GM18511 (cell line): Measurements from ENCODE around the gene S100A7.

Experiments
- ATAC-seq: cut with Tn5 transposase; IDR thresholded peaks from one replicate; pipeline ENCODE4 v1.9.1; 2021; ENCODE audit warnings: mild to moderate bottlenecking, moderate library complexity; ENCODE audit not compliant: unreplicated experiment

The S100A7 gene

GRCh38 chr1:153460551-153460950 is at the start of gene S100A7:
Gene S100A7 (minus strand): TSS chr1:153460651. CDS start chr1:153459013, 1,638 bp downstream.
- ATAC-seq = no peak

DNA sequence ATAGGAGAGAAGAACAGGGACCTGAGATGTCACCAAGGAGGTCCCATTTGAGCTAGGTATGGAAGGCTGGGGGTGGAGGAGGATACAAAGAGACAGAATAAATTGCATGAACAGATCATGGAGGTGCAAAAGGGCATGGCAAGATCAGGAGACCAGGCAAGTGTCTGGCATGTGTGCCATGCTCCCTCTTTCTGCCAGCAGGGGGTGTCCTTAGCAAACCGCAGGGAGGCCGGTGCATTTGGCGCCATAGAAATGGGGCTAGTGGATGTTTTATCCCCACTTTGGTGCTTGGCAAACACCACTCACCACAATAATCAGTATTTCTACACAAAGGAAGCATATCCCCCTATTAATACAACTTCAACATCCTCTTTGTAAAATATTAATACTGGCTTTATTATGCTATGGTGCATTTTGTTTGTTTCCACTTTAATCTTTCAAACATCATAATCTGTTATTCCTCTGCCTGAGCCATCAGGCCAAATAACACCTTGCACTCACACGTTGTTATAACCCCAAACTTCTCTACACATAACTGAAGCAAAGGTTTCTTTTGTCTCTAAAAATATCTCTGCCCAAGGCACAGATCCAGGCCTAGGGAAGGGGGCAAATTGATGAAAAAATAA is 49.4 kb upstream of the S100A7 start:
- ATAC-seq = no peak

DNA sequence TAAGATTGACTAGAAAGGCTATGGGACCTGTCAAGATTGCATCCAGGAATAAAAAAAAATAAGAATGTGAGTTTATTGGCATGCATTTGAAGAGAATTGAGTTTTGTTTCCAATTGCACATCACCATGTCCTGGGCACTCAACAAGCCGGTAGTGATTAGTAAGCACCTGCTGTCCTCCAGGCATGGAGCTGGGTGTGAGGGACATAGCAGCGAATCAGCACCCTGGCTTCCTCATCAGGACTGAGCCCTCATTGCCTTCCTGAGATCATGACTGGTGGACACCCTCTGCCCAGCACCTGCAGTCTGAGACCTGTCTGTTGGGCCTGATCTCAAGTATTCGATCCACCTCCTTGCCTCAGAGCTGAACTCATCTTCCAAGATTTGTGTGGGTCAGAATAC is 48.6 kb upstream of the S100A7 start:
- ATAC-seq = no peak

DNA sequence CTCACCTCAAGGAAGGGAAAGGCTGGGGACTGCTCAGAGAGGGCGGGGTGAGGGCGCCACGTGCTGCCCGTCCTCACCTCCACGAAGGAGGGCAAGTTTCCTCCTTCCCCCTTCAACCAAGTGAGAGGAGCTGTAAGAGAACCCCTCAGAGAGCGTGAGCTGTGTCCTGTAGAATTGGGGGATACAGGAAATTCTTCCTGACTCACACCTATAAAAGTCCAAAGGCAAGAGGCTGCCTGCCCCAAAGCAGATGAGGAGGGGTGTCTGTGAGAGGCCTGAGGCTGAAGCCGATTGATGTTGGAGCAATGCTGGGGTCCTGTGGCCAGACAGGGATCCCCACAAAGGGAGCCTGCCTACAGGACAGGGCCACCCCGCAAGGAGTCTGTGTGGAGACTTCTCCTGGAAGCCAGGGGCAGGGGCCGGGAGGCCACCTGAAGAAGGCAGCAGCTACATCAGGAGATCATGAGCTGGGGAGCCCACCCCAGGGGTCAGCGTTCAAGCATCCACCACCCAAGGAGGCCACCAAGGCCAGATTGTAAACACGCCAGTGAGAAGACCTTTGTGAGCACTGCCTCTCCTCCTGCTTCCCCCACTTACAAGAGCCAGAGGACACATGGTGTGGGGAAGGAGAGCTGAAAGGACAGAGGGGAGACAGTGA is 47.6 kb upstream of the S100A7 start:
- no peak for ATAC-seq

DNA sequence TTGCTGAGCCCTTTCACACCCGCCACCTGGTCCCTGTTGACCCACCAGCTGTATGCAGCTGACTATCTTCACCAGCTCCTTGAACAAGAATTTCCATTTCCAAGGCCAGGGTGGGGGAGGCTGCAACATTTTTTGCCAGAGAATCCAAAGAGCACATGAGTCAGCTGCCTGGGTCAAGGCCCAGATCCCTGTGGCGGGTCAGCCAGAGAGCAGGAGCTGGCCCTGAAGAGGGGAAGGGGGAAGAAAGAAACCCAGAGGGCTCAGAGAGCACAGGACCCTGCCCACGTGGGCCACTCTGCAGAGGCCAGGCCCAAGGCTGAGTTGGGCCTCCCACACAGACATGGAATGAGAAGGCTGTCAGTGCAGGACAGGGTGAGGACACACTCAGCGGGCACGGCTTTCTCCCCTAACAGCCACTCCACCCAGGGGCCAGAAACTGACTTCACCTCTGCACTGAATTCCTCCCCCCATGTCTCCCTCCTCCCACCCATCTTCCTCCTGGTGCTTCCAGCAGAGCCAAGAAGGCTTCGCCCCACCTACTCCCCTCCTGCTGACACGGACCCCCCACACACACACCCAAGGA is 46.5 kb upstream of the S100A7 start:
- ATAC-seq = no peak

GRCh38 chr1:153506386-153506785 is 45.9 kb upstream of the S100A7 start:
- no peak for ATAC-seq

GRCh38 chr1:153505576-153505975 is 45.1 kb upstream of the S100A7 start:
- ATAC-seq = no peak

DNA sequence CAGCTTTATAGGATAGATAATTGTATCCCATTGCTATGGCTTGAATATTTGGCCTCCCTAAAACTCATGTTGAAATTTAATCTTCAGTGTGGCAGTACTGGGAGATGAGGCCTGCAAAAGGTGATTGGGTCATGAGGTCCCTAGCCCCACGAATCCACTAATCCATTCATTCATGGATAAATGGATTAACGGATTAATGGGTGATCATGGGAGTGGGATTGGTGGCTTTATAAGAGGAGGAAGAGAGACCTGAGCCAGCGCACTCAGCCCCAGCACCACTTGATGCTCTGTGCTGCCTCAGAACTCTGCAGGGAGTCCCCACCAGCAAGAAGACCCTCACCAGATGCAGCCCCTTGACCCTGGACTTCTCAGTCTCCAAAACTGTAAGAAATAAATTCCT is 43.3 kb upstream of the S100A7 start:
- no peak for ATAC-seq

GRCh38 chr1:153498746-153499145 is 38.3 kb upstream of the S100A7 start:
- ATAC-seq = no peak

DNA sequence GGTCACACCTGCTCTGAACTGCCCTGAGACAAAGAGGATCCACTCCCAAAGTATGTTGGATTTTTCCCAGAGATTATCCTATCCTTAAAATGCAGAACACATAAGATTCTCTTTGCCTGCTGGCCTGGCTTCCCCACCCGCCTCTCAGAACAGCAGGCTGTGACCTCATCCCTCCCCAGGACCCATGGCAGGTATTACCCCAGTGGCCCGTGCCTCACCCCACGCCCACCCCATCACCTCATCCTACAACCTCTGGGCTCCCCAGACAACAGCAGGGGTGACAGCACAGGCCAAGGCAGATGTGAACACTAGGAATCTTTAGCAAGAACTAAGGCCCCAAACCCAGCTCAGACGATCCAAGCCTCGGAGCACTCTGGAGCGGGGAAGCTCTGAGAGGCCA is 35.1 kb upstream of the S100A7 start:
- ATAC-seq = no peak

GRCh38 chr1:153494976-153495535 is 34.6 kb upstream of the S100A7 start:
- no peak for ATAC-seq

DNA sequence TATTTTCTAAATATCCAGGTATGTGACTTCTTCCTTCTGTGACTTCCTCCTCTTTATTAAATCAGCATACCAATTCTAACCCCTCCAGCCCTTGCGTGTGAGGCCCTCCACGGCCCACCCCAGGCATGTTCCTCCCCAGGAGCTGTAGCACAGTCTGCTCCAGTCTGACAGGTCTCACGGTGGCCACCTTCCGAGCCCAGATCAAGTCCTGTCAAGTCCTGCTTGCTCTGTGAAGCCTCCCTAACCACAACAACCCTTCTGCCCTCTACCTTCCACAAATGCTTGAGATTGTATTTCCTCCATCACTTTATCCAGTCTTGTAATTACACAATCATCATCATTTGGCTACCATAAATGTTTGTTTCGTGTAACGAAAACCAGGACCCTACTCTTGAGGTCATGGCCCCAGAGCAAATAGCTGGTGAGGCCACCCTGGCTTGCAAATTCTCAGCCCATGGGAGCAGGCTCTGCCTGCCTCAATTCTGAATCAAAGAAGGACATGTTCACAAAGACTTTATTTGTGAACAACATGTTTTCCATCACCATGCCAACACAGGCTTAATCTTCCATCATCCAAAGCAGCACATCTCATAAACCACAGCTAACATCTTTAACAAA is 33.0 kb upstream of the S100A7 start:
- ATAC-seq = no peak

DNA sequence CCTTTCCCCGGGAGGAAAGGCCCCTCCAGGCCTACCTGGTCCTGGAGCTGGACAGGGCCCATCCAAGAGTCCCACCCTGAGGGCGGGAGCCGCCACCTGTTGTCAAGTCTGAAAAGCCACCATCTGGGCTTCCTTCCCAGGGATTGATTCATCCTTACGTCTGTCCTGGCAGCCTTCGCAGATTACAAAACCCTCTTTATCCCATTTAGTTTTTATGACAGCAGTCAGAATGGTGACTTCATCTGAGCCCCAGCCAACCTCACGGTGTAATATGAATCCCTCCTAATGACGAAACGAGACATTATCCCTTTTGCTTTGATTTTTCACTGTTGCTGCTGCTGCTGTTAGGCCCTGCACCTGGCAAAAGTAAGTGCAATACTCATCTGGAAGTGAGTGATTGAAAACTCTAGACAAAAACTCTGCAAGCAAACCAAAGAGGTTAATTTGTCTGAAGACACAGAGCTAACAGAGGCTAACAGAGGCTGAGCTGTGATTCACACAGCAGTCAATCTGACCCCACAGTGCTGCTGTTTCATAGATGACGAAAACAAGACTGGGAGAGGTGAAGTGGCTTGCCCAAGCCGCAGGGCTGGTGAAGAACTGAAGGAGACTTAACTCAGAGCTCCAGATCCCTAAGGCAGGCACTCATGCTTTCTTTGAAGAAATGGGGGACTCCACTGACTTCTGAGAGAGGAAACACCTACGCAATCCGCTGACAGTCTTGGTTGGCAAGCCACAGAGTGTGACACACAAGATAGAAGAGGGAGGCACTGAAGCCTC is 30.0 kb upstream of the S100A7 start:
- ATAC-seq = no peak

DNA sequence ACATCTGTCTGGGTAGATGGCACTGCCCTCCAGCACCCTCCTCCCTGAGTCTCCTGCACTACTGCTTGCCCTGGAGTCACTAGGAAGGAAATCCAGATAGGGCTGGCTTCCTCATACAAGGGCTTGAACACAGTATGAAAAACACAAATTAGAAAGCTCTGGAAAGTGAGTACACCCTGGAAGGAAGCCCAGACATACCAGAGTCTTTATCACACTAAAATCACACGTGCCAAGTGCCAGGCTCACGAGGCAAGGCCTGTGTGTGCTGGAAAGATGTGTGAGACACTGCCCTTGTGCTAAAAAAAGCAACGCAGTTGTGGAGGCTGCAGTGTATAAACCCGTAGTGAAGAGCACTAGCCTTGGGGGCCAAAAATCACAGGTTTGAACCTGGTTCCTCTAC is 28.3 kb upstream of the S100A7 start:
- ATAC-seq = no peak

DNA sequence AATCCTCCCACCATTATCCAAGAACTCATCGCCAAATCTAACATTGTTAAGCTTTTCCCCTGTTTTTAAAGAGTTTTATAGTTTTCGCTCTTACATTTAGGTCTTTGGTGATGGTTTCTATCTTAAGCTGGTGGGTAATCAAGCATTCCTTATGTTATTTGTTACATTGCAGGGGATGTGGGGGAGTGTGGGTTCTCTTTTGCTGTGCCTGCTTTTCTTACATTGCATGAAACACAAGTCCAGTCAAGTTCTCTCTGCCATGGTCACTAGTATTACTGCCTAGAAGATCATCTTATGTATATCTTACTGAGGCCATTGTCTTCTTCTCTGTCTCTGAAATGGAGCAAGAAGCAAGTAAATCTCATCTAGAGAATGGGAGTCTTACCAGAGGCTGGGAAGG is 27.3 kb upstream of the S100A7 start:
- no peak for ATAC-seq

DNA sequence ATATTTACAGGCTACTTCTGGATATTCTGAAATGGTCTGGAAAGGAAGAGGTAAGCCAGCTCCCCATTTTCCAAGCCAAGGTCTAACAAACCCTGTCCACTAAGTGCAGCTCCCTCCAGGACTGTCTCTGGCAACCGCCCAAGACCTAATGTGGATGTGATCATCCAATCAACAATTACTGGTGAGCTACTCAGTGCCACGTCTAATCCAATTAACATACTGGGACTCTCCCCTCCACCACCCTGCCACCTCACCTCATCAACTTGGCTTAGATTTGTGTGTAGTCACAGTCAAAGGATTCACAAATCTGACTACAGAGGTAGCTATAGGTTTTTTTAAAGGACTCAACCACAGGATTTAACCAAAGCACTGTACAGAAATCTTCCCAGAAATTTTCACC is 25.4 kb upstream of the S100A7 start:
- ATAC-seq = no peak

- ATAC-seq = no peak
These were observed 23.3 kb upstream of the S100A7 start for GRCh38 chr1:153483776-153484175.

DNA sequence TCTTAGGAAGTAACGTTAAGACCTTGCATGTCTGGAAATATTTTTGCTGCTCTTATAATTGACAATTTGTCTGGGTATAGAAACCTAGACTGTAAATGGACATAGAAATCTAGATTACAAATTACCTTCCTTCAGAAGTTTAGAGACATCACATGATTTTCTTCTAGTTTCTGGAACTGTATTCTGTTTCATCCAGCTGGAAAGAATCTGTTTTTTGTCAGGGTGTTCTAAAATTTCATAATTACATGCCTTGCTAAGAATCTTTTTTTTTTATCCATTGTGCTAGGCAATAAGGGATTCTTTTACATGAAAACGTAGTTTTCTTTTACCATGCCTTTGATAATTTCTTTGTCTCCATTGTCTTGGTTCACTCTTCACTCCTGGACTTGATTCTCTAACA is 20.7 kb upstream of the S100A7 start:
- ATAC-seq = no peak

DNA sequence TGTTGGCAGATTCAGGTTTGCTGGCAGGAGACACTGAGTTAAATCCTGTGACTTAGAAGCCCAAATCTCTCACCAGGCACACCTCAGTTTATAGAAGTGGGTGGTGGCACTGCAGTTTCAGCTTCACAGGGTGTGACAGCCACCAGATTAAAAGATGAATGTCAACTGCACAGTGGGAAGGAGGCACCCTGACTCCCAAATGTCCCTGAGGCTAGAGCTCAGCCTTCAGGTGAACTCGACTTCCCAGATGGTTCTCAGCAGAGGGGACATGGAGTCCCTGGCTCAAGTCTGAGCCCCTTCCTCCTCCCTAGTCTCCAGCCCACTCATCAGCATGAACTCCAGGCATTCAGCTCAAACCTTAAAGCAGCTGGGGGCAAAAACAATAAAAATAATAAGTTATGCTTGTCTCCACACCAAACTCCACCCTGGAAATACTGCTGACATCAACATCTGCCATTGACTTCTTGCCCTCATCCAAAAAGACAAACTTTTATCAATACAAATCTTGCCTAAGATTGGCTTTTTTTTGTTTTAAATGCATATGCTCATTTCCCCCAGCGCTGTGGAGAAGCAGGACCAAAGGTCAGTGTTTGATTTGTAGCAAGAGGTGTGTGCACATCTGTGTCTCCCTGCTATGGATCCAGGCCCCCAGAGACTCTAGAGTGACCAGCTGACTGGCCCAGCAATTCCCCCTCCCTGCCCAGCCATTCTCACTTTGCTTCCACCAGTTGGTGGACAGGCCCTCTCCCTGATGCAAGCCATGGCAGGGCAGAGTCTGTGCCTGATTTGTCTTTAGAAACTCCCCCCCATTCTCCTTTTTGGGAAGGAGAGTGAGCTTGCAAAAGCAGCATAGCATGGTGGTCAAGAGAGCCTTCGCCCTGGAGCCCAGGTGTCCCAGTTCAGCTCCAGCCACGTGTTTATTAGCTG is 18.5 kb upstream of the S100A7 start:
- ATAC-seq = no peak
